Measurements from ENCODE around the gene FAM13A. TPM values are rescaled to one million over a fixed set of nuclear protein-coding genes. Genes with fewer than 3 reads are reported as not detected.

The FAM13A gene
- total RNA-seq, 1 donor from 2014 or later, result 2.7 TPM

- Mint-ChIP-seq H3K27ac (no peak overlapping the region), H3K27me3 (no peaks in the 10 kb centered on the region)
Measured at GRCh38 chr4:89048906-89049601, 7.9 kb downstream of the FAM13A start.

DNA sequence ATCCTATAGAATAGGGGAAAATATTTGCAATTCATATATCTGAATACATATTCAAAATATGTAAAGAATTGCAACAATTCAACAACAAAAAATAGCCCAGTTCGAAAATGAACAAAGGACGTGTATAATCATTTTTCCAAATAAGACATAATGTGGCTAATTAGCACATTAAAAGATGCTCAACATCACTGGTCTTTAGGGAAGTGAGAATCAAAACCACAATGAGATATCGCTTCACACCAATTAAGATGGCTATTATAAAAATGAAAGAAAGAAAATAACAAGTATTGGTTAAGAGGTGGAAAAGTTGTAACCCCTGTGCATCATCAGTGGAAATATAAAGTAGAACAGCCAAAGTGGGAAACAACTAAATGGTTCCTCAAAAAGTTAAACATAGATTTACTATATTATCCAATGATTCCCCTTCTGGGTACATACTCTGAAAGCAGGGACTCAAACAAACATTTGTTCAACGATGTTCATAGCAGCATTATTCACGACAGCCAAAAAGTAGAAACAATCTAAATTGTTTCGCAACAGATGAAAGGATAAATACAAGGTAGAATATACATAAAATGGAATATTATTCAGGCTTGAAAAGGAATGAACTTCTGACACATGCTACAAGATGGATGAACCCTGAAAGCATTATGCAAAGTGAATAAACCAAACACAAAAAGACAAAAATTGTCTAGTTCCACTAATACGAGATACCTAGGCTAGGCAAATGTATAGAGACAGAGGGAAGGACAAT lies 12.7 kb downstream of the FAM13A start:
- intact Hi-C loops (cut with micrococcal nuclease), result loop anchor here (2.0 kb wide), 1 partner anchor 66 kb away; the partner anchor contains the start of gene TIGD2
- Mint-ChIP-seq H3K27ac (no peak overlapping the region), H3K27me3 (peaks cover 5% of the 10 kb centered on the region), H3K36me3 (ENCODE audit: low read depth) (no peaks in the 10 kb centered on the region), H3K4me1 (peaks cover 10% of the 10 kb centered on the region), H3K9me3 (peaks cover 7% of the 10 kb centered on the region), H3K4me3 (no peak overlapping the region)
- DNase-seq (no peak), ATAC-seq (ENCODE audit: low read depth) (no peak)
- ChIA-PET POLR2A (no interaction called here), CTCF (no interaction called here)
- TF ChIP-seq, protein P1, sequence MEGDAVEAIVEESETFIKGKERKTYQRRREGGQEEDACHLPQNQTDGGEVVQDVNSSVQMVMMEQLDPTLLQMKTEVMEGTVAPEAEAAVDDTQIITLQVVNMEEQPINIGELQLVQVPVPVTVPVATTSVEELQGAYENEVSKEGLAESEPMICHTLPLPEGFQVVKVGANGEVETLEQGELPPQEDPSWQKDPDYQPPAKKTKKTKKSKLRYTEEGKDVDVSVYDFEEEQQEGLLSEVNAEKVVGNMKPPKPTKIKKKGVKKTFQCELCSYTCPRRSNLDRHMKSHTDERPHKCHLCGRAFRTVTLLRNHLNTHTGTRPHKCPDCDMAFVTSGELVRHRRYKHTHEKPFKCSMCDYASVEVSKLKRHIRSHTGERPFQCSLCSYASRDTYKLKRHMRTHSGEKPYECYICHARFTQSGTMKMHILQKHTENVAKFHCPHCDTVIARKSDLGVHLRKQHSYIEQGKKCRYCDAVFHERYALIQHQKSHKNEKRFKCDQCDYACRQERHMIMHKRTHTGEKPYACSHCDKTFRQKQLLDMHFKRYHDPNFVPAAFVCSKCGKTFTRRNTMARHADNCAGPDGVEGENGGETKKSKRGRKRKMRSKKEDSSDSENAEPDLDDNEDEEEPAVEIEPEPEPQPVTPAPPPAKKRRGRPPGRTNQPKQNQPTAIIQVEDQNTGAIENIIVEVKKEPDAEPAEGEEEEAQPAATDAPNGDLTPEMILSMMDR (IDR thresholded peaks at IDR 0.05), result no peak

More at GRCh38 chr4:89048906-89049601, 7.9 kb downstream of the FAM13A start:
- Mint-ChIP-seq H3K36me3 (ENCODE audit: low read depth) (no peaks in the 10 kb centered on the region), H3K4me3 (no peak overlapping the region), H3K4me1 (peaks cover 10% of the 10 kb centered on the region), H3K9me3 (peaks cover 11% of the 10 kb centered on the region)
- no peak for DNase-seq
- intact Hi-C loops (cut with micrococcal nuclease), result no loop called here
- no peak for ATAC-seq (ENCODE audit: low read depth)
- ChIA-PET POLR2A (no interaction called here), CTCF (no interaction called here)
- TF ChIP-seq, protein P1 (IDR thresholded peaks at IDR 0.05), result no peak

DNA sequence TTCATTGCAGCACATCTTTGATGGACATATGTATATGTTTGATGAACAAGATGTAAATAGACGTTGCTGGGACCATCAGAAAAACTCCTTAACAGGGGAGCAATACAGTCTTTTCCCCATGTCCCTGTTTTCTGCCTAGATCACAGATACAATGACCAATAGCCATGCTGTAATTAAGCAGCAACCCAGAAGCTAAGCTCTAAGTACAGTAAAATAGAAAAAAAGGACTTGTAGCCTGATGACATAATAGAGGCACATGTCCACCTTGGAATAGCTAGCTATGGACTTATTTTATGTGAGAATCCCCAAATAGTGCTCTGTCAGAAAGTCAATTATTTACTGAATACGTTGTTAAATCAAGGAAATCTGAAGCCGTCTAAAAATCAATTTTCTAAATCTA lies 14.9 kb downstream of the FAM13A start:
- Mint-ChIP-seq H3K4me3 (no peak overlapping the region), H3K27me3 (peaks cover 5% of the 10 kb centered on the region), H3K36me3 (ENCODE audit: low read depth) (no peaks in the 10 kb centered on the region), H3K4me1 (peaks cover 10% of the 10 kb centered on the region), H3K27ac (no peak overlapping the region), H3K9me3 (peaks cover 10% of the 10 kb centered on the region)
- no peak for ATAC-seq (ENCODE audit: low read depth)
- TF ChIP-seq, protein P1 (IDR thresholded peaks at IDR 0.05), result no peak
- intact Hi-C loops (cut with micrococcal nuclease), result no loop called here
- ChIA-PET POLR2A (no interaction called here), CTCF (interaction anchor here (1.1 kb wide), 1 partner anchor 525 kb away, joined by 3 read pairs; no protein-coding TSS in a partner anchor)
- no peak for DNase-seq

DNA sequence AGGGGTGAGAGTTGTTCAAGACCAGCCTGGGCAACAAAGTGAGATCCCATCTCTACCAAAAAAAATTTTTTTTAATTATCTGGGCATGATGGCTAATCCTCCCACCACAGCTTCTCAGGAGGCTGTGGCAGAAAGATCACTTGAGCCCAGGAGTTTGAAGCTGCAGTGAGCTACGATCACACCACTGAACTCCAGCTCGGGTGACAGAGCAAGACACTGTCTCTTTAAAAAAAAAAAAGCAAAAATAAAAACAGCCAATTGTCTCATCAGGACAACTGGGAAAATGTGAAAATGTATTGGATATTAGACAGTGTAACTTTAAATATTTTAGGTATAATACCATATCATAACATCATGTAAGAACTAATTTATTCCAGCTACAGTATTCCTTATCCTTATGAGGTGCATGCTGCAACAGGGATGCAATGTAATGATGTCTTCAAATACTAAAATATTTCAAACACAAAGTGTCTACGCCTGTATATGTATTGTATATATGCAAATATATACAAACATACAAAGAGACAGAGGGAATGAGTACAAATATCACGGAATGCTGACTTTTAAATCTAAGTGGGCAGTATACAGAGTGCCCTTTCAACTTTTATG lies 17.2 kb downstream of the FAM13A start:
- Mint-ChIP-seq H3K9me3 (peaks cover 22% of the 10 kb centered on the region), H3K4me3 (no peak overlapping the region), H3K27me3 (peaks cover 5% of the 10 kb centered on the region), H3K27ac (no peak overlapping the region), H3K36me3 (ENCODE audit: low read depth) (peaks cover 1% of the 10 kb centered on the region), H3K4me1 (peaks cover 6% of the 10 kb centered on the region)
- intact Hi-C loops (cut with micrococcal nuclease), result no loop called here
- ChIA-PET CTCF (no interaction called here), POLR2A (no interaction called here)
- ATAC-seq (ENCODE audit: low read depth) (no peak), DNase-seq (no peak)
- TF ChIP-seq, protein P1 (IDR thresholded peaks at IDR 0.05), result no peak

GRCh38 chr4:89036535-89036934 lies 20.4 kb downstream of the FAM13A start:
- CTCF ChIA-PET, result interaction anchor here (1.2 kb wide), 1 partner anchor 14 kb away, joined by 3 read pairs; no protein-coding TSS in a partner anchor
- peaks cover 16% of the 10 kb centered on the region for H3K9me3 Mint-ChIP-seq

More at GRCh38 chr4:89036535-89036934, 20.4 kb downstream of the FAM13A start:
- TF ChIP-seq, protein P1 (IDR thresholded peaks at IDR 0.05), result no peak
- POLR2A ChIA-PET, result no interaction called here
- intact Hi-C loops (cut with micrococcal nuclease), result no loop called here
- Mint-ChIP-seq H3K4me3 (no peak overlapping the region), H3K27me3 (peaks cover 5% of the 10 kb centered on the region), H3K4me1 (no peaks in the 10 kb centered on the region), H3K27ac (no peak overlapping the region), H3K36me3 (ENCODE audit: low read depth) (peaks cover 1% of the 10 kb centered on the region)
- ATAC-seq (ENCODE audit: low read depth) (no peak), DNase-seq (no peak)

All from activated B cell treated with CpG ODN at 0.5 μM for 24 hours (primary cell).